ENCODE data around the gene METTL8. TPM values are rescaled to one million over a fixed set of nuclear protein-coding genes. Genes with fewer than 3 reads are reported as not detected.
"Not testable (repeated sequence)": the region's sequence is repeated elsewhere in the genome, so short reads cannot be mapped to it uniquely, and the experiment has no call there.

The METTL8 gene
- total RNA-seq, 1 donor from 2014 or later: 9.5 TPM

DNA sequence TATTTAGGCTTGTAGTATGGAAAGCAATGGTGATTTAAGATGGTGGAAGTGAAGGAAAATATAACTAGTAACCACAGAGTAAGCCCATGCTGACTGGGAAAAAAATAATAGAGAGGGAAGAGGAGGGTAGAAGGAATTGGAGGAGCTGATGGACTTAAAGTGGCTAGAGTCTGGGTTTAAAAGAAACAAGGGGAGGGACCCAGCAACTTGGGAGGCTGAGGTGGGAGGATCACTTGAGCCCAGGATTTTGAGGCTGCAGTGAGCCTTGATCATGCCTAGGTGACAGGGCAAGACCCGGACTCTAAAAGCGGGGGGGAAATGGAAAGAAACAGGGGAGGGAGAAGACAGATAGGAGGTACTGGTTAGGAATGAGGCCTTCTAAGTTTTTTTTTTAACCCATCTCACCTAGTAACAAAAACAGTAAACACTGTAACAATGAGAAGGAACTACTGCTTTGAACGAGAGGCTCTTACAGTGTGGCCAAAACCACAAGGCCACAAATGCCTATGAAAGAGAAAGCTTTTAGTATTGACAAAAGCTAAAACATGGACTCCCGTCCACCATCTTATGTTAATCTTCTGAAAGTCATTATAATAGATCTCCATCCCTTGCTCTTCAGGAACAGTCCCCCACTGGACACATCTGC lies 26.6 kb downstream of the METTL8 start:
- DNase-seq: no peak
- intact Hi-C loops (cut with DNase I): no loop called here
- no peak for ATAC-seq (ENCODE audit: poor library complexity)

DNA sequence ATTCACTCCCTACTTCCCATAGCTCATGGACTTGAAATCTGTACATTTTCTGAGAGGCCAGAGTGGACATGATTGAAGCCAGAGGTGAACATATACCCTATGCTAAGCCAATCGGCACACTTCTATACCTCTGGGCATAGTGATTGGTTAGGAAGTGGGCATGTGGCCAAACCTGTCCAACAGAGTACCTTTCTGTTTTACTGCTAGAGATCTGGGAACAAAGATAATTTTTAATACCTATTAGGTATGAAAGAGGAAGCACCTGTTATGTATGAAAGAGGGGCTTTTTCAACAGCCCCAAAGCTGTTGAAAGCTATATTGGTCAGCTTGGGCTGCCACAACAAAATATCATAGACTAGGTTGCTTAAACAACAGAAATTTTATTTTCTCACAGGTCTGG lies 27.7 kb downstream of the METTL8 start:
- intact Hi-C loops (cut with DNase I): no loop called here
- DNase-seq: no peak

DNA sequence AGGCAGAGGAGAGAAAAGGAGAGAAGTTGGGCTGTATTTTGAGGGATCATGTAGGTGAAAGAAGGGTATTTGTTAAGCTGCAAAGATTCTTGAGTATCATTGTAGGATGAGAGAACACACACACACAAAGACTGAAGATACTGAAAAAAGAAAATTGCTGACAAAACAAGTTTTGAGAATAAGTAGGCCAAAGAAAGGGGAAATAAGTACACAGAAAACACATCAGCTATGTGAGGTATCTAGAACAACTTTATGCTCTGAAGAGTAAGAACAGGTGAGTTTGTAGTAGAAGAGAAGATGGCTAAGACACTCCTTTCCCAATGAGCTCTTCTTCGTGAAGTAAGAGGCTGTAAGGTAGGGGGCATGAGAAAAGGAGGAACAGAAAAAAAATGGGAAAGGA lies 28.2 kb downstream of the METTL8 start:
- intact Hi-C loops (cut with DNase I): no loop called here
- ATAC-seq (ENCODE audit: poor library complexity) (no peak), DNase-seq (no peak)

More for the DNA sequence above, 27.7 kb downstream of the METTL8 start:
- ATAC-seq (ENCODE audit: poor library complexity): no peak

DNA sequence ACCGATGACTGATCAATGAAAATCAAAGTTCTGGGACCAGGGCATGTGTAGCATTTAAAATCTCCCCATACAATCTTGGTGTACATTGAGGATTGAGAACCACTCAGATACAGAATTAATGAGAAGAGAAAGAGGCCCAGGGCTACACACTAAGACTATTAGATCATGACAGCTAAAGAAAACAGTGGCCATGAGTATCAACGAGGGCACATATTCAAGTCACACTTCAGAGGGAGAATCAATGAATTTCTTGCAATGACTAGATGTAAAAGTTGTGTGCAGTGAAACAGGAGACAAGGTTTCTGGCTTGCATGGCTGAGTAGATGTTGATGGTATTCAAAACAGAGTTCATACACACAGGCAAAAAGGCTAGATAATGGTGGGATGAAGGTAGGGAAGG lies 29.1 kb downstream of the METTL8 start:
- DNase-seq: no peak
- ATAC-seq (ENCODE audit: poor library complexity): no peak
- intact Hi-C loops (cut with DNase I): no loop called here

DNA sequence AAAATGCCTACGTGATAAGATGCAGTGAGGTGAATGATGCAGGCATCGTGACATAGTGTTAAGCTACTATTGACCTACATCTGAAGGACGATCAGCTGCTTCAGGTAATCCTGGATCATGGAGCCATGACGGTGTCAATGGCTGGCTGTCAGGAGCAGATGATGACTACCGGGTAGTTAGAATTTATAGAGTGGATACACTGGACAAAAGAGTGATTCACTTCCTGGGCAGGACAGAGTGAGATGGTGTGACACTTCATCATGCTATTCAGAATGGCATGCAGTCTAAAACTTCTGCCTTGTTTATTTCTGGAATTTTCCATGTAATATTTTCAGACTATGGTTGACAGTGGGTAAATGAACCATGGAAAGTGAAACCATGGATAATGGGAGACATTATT lies 29.5 kb downstream of the METTL8 start:
- DNase-seq (no peak), ATAC-seq (ENCODE audit: poor library complexity) (no peak)
- intact Hi-C loops (cut with DNase I): no loop called here

DNA sequence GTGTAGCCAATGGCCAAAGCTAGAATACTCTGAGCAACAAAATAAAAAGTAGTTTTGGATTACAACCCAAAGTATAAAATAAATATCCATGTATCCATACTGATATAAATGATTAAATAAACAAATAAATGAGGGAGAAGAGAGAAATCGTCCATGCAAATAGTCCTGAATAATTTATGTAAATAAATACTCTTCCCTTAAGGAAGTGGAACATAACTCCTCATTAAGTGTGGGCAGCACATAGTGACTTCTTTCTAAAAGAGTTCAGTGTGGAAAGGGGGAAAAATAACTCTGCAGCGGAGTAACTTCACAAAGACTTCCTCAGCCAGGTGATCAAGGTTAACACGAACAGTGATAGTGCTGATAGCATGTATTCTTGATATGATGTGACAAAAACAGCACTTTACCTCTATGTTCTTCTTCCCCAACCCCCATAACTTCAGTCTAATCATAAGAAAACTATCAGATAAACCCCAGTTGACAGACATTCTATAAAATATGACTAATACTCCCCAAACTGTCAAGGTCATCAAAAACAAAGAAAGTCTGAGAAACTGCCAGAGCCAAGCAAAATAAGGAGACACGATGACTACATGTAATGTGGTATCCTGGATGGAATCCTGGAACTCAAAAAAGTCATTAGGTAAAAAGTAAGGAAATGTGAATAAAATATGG lies 30.7 kb downstream of the METTL8 start:
- intact Hi-C loops (cut with DNase I): no loop called here
- ATAC-seq (ENCODE audit: poor library complexity) (no peak), DNase-seq (no peak)

DNA sequence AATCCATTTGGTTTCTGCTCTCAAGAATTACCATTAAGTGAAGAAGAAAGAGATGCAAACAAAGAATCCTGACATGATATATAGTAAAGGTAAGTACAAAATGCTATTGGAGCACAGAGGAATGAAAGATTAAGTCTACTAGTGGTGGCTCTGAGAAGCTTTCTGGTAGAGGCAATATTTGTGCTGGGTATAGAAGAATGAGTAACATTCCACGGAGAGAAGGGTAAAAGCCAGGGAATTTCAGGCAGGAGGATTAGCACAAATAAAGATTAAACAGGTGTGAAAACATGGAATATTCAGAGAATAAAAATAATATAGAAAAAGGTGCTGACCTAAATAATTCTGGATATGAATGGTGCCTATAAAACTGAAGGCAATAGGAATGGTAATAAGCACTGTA lies 31.8 kb downstream of the METTL8 start:
- DNase-seq (no peak), ATAC-seq (ENCODE audit: poor library complexity) (no peak)
- intact Hi-C loops (cut with DNase I): no loop called here

DNA sequence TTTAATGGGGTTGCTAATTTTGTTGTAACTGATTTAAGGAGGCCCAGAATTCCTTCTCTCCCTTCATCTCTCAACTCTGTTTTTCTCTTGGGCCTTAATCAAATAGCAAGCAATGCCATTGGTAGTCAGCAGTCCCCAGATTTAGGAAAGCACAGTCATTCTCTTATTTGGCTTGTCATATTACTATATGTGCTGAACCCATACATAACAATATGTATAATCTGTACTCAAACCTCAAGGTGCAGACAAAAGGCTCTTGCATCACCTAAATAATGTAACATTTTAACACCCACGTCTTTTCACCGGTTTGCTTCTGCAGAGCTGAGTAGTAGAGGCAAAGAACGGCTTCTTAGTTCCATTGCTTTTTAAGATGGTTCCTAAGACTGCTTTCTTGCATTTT lies 33.4 kb downstream of the METTL8 start:
- DNase-seq (no peak), ATAC-seq (ENCODE audit: poor library complexity) (no peak)
- intact Hi-C loops (cut with DNase I): no loop called here

DNA sequence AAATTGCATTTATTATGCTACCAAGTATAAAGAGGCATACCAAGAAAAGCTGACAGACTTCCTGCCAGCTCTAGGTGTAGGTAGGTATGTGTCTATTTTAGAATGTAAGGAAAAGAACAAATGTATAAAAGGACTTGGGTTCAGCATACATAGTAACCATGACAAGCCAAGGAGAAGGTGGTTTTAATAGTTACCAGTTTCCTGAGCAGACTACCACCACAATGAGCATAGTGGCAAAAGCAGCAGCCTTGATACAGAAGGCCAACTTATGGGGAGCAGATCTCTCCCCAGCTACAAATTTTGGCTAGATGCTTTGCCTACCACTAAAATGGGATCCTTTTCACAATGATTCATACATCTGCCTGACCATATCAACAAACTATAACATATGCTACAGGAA lies 34.5 kb downstream of the METTL8 start:
- intact Hi-C loops (cut with DNase I): no loop called here
- no peak for ATAC-seq (ENCODE audit: poor library complexity)
- no peak for DNase-seq

DNA sequence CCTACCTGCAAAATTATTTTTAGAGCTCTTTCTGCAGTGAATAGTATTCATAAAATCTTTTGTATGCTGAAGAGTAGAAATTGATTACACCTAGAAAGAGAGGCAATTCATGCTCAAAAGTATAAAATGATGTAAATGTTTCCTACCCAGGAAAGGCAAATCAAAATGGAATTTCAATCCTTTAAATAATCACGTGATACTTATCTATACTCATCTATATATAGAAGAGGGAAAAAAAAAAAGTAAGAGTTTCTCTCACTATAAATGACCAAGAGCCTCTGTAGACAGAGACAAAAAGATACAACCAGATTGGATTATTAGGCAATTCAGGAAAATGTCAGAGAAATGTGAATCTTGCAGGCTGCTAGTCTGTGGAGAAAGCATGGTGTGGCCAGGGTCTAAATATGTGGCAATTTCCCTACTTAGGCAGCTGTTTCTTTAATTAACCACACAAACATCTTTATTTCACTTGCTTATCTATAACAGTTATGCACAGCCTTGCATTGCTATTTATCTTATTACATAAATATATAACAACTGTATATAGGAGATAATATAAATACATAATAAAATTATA lies 39.5 kb downstream of the METTL8 start:
- ATAC-seq (ENCODE audit: poor library complexity) (no peak), DNase-seq (no peak)
- intact Hi-C loops (cut with DNase I): no loop called here

DNA sequence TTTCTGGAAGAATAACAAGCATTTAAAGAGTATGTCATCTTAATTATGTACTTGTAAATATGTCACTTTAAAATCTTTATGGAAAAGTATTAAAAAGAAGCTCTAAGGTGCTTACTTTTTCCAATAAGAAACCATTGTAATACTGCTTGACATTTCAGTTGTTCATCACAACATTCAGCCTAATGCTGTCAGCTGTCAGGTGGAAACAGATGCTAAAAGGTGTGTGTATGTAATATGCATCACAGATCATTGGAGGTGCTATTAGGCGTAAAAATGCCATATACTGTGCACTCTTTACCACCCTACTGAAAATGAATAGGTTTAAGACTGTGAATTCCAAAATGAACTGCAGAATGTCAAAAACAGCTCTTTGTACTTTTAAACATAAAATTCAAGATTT lies 40.3 kb downstream of the METTL8 start:
- DNase-seq: no peak
- intact Hi-C loops (cut with DNase I): no loop called here
- ATAC-seq (ENCODE audit: poor library complexity): no peak

DNA sequence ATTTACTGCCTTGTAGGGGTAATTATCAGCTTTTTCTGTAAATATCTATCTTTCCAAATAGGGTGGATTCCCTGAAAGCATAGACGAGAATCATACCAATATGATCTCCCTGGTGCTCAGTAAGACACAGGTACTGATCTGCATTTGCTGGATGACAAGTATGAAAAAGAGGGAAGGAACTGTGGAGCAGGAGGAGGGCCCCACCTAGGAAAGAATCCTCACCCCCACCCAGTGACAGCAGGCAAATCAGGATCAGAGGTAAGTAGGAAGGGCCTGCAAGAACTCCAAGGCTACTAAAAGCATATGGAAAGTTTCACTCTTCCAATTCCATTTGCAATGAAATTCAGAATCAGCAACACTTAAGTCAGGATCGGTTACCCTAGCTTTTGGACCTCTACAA lies 42.3 kb downstream of the METTL8 start:
- intact Hi-C loops (cut with DNase I): no loop called here
- no peak for DNase-seq
- no peak for ATAC-seq (ENCODE audit: poor library complexity)

DNA sequence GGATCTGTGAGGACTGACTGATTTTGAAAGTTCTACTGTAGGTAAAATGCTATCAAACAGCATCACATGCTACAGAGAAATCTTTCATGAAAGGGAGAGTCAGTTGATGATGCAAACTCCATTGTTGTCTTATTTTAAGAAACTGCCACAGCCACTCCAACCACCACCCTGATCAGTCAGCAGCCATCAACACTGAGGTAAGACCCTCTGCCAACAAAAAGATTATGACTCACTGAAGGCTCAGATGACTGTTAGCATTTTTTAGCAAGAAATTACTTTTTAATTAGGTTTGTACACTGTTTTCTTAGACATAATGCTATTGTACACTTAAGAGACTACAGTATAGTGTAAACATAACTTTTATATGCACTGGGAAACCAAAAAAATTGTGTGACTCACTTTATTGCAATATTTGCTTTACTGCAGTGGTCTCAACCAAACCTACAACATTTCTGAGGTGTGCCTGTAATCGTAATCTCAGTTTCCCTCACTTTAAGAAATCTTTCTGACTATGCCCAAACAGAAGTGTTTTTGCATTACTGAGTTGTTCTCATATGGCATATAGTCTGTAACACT lies 42.8 kb downstream of the METTL8 start:
- intact Hi-C loops (cut with DNase I): no loop called here
- ATAC-seq (ENCODE audit: poor library complexity) (no peak), DNase-seq (no peak)

DNA sequence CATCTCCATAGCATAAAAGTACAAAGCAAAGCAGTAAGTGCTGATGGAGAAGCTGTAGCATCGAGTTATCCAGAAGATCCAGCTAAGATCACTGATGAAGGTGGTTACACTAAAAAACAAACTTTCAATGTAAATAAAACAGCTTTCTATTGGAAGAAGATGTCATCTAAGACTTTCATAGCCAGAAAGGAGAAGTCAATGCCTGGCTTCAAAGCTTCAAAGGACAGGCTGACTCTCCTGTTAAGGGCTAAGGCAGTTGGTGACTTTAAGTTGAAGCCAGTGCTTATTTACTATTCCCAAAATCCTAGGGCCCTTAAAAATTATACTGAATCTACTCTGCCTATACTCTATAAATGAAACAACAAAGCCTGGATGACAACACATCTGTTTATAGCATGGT lies 44.0 kb downstream of the METTL8 start:
- intact Hi-C loops (cut with DNase I): no loop called here
- DNase-seq (no peak), ATAC-seq (ENCODE audit: poor library complexity) (no peak)

DNA sequence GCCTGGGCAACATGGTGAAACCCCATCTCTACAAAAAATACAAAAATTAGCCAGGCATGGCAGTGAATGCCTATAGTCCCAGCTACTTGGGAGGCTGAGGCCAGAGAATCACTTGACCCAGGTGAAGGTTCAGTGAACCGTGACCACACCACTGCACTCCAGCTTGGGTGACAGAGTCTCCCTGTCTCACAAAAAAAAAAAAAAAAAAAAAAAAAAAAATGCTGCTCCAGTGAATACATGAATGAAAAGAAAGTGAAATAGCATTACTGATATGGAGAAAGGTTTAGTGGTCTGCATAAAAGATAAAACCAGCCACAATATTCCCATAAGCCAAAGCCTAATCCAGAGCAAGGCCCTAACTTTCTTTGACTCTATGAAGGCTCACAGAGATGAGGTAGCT lies 44.5 kb downstream of the METTL8 start:
- intact Hi-C loops (cut with DNase I): no loop called here
- DNase-seq: no peak
- ATAC-seq (ENCODE audit: poor library complexity): no peak

DNA sequence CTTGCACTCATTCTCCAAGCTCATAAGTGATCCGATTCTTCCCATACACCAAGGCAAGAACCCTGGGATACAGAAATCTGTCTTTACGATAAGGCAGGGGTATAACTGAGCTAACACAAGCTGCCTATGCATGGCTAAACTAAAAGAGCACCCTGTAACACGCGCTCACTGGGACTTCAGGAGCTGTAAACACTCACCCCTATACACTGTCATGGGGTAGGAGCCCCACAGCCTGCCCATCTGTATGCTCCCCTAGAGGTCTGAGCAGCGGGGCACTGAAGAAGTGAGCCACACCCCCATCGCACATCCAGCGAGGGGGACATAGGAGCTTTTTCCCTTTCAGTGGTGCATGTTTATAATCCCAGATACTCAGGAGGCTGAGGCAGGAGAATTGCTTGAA lies 46.7 kb downstream of the METTL8 start:
- intact Hi-C loops (cut with DNase I): no loop called here
- ATAC-seq (ENCODE audit: poor library complexity): no peak
- DNase-seq: no peak

DNA sequence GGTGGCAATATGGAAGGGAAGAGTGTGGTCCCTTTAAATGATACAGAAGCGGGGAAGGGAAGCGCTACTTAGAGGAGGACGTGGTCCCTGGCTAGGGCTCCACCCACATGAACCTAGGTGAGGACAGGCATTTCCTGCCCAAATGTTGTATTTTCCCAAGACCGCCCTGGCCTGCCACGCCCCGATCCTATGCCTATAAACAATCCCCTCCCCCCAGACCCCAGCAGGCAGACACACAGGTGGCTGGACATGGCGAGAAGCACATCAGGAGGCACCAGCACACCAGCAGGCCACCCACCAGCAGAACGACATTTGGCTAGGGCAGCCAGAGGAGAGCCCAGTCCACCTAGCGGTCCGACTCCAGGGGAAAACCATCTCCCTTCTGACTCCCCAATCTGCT lies 47.2 kb downstream of the METTL8 start:
- ATAC-seq (ENCODE audit: poor library complexity) (no peak), DNase-seq (no peak)
- intact Hi-C loops (cut with DNase I): no loop called here

DNA sequence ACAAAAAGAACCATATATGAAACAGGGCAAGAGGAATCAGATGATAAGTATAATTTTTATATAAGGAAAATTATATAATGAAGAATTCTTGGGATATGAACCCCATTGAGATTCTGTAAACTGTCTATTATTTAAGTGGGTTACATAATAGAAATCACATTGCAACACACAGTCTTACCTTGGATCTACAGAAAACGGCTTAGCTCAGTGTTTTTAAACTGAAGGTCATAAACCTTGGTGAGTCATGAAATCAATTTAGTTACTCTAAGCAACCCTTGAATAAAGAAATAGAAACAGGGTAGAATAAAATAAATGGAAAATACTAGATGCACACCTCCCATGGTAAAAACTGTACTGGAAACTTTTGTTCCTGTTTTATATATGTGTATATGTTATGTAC lies 50.7 kb downstream of the METTL8 start:
- DNase-seq (no peak), ATAC-seq (ENCODE audit: poor library complexity) (no peak)
- intact Hi-C loops (cut with DNase I): no loop called here

DNA sequence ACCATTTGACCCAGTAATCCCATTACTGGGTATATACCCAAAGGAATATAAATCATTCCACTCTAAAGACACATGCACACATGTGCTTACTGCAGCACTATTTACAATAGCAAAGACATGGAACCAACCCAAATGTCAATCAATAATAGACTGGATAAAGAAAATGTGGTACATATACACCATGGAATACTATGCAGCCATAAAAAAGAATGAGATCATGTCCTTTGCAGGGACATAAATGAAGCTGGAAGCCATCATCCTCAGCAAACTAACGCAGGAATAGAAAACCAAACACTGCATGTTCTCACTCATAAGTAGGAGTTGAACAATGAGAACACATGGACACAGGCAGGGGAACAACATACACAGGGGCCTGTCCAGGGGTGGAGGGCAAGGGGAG lies 51.6 kb downstream of the METTL8 start:
- intact Hi-C loops (cut with DNase I); DNase-seq; ATAC-seq (ENCODE audit: poor library complexity): not testable (repeated sequence)

DNA sequence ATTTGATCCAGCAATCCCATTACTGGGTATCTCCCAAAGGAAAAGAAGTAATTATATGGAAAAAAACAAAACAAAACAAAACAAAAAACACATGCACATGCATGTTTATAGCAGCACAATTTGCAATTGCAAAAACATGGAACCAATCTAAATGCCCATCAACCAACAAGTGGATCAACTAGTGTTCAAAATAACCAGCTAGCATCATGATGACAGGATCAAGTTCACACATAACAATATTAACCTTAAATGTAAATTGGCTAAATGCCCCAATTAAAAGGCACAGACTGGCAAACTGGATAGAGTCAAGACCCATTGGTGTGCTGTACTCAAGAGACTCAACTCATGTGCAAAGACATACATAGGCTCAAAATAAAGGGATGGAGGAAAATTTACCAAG lies 55.9 kb downstream of the METTL8 start:
- DNase-seq; ATAC-seq (ENCODE audit: poor library complexity); intact Hi-C loops (cut with DNase I): not testable (repeated sequence)
